Measurements from ENCODE around the gene BCL7C.

GRCh38 chr16:30927789-30928378 is 34.0 kb upstream of the BCL7C start:
- TF ChIP-seq GATA3 (IDR thresholded peaks at IDR 0.05; ENCODE audit: low read depth, low read length), result no peak
- no peak for TF ChIP-seq GATA2 (IDR thresholded peaks at IDR 0.05; ENCODE audit: low read depth, low read length)
